ENCODE results near the gene FRS2. TPM values are rescaled to one million over a fixed set of nuclear protein-coding genes. Genes with fewer than 3 reads are reported as not detected.
A peak's percentile ranks its signal among the peaks of the same experiment; 100 is the strongest.

Gene FRS2
- total RNA-seq, 6 donors from 2014 or later, result 14.3 to 54.1 (median 24.7) TPM

DNA sequence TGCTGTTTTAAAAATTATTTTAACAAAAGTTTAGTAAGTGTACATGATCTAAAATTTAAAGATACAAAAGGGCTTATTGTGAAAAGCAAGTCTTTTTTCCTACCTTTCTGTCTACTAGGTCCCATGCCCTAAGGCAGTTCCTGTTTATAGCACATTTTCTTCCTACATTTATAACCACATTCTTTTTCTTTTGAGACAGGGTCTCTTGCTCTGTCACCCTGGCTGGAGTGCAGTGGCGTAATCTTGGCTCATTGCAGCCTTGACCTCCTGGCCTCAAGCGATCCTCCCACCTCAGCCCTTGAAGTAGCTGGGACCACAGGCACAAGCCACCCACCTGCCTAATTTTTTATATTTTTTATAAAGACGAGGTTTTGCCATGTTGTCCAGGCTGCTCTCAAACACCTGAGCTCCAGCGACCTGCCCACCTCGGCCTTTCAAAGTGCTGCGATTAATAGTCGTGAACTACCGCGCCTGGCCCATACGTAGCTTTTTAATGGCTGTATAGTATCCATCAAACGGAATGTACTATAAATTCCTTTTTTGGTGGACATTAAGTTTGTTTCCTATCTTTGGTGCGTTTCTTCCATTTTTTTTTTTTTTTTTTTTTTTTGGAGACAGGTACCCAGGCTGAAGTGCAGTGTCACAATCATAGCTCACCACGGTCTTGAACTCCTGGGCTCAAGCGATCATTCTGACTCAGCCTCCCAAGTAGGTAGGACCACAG is 20.9 kb downstream of the FRS2 start:
- TF ChIP-seq POLR2AphosphoS5 (IDR thresholded peaks at IDR 0.05), result no peak
- no peak for TF ChIP-seq EP300 (IDR thresholded peaks at IDR 0.05)
- TF ChIP-seq, protein P1, sequence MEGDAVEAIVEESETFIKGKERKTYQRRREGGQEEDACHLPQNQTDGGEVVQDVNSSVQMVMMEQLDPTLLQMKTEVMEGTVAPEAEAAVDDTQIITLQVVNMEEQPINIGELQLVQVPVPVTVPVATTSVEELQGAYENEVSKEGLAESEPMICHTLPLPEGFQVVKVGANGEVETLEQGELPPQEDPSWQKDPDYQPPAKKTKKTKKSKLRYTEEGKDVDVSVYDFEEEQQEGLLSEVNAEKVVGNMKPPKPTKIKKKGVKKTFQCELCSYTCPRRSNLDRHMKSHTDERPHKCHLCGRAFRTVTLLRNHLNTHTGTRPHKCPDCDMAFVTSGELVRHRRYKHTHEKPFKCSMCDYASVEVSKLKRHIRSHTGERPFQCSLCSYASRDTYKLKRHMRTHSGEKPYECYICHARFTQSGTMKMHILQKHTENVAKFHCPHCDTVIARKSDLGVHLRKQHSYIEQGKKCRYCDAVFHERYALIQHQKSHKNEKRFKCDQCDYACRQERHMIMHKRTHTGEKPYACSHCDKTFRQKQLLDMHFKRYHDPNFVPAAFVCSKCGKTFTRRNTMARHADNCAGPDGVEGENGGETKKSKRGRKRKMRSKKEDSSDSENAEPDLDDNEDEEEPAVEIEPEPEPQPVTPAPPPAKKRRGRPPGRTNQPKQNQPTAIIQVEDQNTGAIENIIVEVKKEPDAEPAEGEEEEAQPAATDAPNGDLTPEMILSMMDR (IDR thresholded peaks at IDR 0.05), result no peak
- no peak for TF ChIP-seq POLR2A (IDR thresholded peaks at IDR 0.05)
- DNase-seq, result no peak
- H3K27me3 ChIP-seq, result no peaks in the 10 kb centered on the region
- no peak overlapping the region for H3K4me3 ChIP-seq
- H3K36me3 ChIP-seq, result peaks cover 0 to 6% (median 0%) of the 10 kb centered on the region in 4 donors
- peaks cover 0 to 6% (median 2%) of the 10 kb centered on the region in 4 donors for H3K4me1 ChIP-seq
- ATAC-seq (ENCODE audit: low FRiP score in 2 of 2), result no peak
- WGBS, 2 donors, result 92 to 94% methylated on average over 14 of the region's 14 CpGs
- H3K9me3 ChIP-seq, result peaks cover 0 to 6% (median 0%) of the 10 kb centered on the region in 4 donors
- no peak overlapping the region for H3K27ac ChIP-seq

DNA sequence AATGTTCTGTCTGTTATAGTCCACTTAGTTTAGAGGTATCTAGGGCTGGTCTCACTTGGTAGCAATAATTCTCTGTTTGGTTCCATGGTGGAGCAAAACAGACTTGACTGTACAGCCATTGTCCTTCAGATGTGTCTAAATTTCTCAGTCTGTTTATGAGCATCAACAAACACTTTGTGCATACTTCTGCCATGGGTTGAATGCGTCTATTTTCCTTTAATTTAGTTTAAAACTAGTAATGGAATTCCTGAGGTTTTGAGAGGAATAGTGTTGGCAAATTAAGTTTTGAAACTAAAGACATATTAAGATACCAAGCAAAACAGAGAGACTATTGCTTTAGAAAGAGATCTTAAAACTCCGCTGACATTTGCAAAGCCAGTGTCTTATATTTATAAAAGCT is 22.6 kb downstream of the FRS2 start:
- no peak for TF ChIP-seq EP300 (IDR thresholded peaks at IDR 0.05)
- TF ChIP-seq POLR2A (IDR thresholded peaks at IDR 0.05), result no peak
- TF ChIP-seq POLR2AphosphoS5 (IDR thresholded peaks at IDR 0.05), result no peak
- TF ChIP-seq, protein P1 (IDR thresholded peaks at IDR 0.05), result no peak
- DNase-seq (no peak), ATAC-seq (ENCODE audit: low FRiP score in 2 of 2) (no peak)
- H3K4me1 ChIP-seq, result peaks cover 9 to 14% (median 11%) of the 10 kb centered on the region in 4 donors
- H3K27ac ChIP-seq, result no peak overlapping the region
- H3K4me3 ChIP-seq, result no peak overlapping the region
- H3K36me3 ChIP-seq, result peaks cover 0 to 1% (median 0%) of the 10 kb centered on the region in 4 donors
- no peaks in the 10 kb centered on the region for H3K9me3 ChIP-seq
- H3K27me3 ChIP-seq, result no peaks in the 10 kb centered on the region
- WGBS, 2 donors, result 89 to 95% methylated on average over 2 of the region's 2 CpGs

DNA sequence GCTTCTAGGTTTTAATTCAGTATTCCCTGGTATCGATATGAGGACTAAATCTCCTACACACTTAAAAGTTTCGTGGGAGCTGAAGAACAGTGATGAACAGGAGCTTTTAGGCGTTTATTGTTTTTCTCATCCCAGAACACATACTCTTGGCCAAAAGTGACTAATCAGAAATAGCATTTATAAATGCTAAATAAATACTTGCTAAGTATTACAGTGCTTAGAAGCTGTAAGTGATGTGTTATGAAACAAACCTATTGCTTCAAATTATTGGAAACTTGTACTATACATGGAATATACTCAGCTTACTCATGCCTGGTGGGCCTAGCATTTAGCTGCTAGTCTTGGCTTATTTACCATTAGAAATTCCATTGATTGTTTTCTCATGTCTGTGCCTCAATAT is 24.9 kb downstream of the FRS2 start:
- no peak for ATAC-seq (ENCODE audit: low FRiP score in 2 of 2)

DNA sequence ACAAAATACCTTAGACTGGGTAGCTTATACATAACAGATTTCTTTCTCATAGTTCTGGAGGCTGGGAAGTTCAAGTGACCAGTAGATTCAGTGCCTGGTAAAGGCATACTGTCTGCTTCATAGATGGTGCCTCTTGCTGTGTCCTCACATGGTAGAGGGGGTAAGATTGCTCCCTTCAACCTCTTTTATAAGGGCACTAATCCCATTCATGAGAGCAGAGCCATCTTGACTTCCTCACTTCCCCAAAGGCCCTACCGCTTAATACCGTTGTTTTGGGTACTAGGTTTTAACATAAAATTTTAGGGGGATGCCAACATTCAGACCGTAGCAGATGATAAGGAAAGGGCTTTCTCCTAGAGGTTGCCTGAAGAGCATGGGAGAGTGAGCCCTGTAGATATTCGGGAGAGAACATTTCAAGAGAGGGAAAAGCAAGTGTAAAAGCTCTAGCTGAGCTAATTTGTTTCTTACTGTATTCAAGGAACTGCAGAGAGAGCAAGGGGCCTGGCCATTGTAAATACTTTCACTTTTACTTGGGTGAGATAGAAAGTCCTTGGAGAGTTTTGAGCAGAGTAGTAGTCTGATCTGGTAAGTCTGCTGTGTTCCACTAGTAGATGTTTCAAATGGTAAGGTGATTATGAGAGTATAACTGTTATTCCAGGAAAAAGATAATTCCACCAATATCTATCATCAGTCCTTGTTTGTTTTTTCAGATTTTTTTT is 27.3 kb downstream of the FRS2 start:
- TF ChIP-seq POLR2A (IDR thresholded peaks at IDR 0.05), result no peak
- TF ChIP-seq POLR2AphosphoS5 (IDR thresholded peaks at IDR 0.05), result no peak
- TF ChIP-seq, protein P1 (IDR thresholded peaks at IDR 0.05), result no peak
- TF ChIP-seq EP300 (IDR thresholded peaks at IDR 0.05), result no peak
- Histone ChIP-seq H3K4me3 (no peak overlapping the region), H3K4me1 (peaks cover 15 to 20% (median 15%) of the 10 kb centered on the region in 4 donors), H3K36me3 (no peaks in the 10 kb centered on the region), H3K27ac (peak overlapping the region in 1 of 4 donors; percentile 11), H3K9me3 (no peaks in the 10 kb centered on the region), H3K27me3 (no peaks in the 10 kb centered on the region)
- peak; percentile 40 to 68 for ATAC-seq (ENCODE audit: low FRiP score in 2 of 2)
- whole genome bisulfite sequencing, 2 donors, result 54 to 58% methylated on average over 4 of the region's 4 CpGs
- no peak for DNase-seq

More for the DNA sequence above, 24.9 kb downstream of the FRS2 start:
- WGBS, 2 donors, result 55 to 83% methylated on average over 3 of the region's 3 CpGs
- DNase-seq, result no peak
- peaks cover 15 to 20% (median 16%) of the 10 kb centered on the region in 4 donors for H3K4me1 ChIP-seq
- H3K9me3 ChIP-seq, result no peaks in the 10 kb centered on the region
- TF ChIP-seq EP300 (IDR thresholded peaks at IDR 0.05), result no peak
- TF ChIP-seq POLR2A (IDR thresholded peaks at IDR 0.05), result no peak
- TF ChIP-seq, protein P1 (IDR thresholded peaks at IDR 0.05), result no peak
- TF ChIP-seq POLR2AphosphoS5 (IDR thresholded peaks at IDR 0.05), result no peak
- no peaks in the 10 kb centered on the region for H3K27me3 ChIP-seq
- H3K4me3 ChIP-seq, result no peak overlapping the region
- H3K36me3 ChIP-seq, result no peaks in the 10 kb centered on the region
- H3K27ac ChIP-seq, result no peak overlapping the region
